ENCODE data around the gene GCNT2.

- TF ChIP-seq CTCF (IDR thresholded peaks at IDR 0.05): no peak
- no peak for TF ChIP-seq POLR2A (IDR thresholded peaks at IDR 0.05)
- TF ChIP-seq EP300 (IDR thresholded peaks at IDR 0.05): no peak
These were observed 26.1 kb upstream of the GCNT2 start for GRCh38 chr6:10495029-10495428.

Measured in upper lobe of left lung (tissue), 4 donors.